Measurements from ENCODE around the gene BTN2A1. TPM values are rescaled to one million over a fixed set of nuclear protein-coding genes. Genes with fewer than 3 reads are reported as not detected.

Gene BTN2A1
- 41.6 TPM for total RNA-seq (ENCODE audit: unreplicated experiment)
- long read RNA-seq, partial matches to known transcripts, result 2 of 12 reads
- long read RNA-seq, other reads (novel, unspliced or antisense), result 5 of 12 reads

- peaks cover 5% of the 10 kb centered on the region for H3K36me3 Mint-ChIP-seq (ENCODE audit: unreplicated experiment)
- peak; percentile 68 for DNase-seq
- H3K4me3 Mint-ChIP-seq (ENCODE audit: unreplicated experiment), result peak within 1 kb of the TSS; percentile 99
- H3K9me3 Mint-ChIP-seq (ENCODE audit: unreplicated experiment), result peaks cover 1% of the 10 kb centered on the region
- TF ChIP-seq CTCF (IDR thresholded peaks at IDR 0.05; ENCODE audit: partially characterized antibody, unreplicated experiment), result no peak
- H3K4me1 Mint-ChIP-seq (ENCODE audit: low read depth, unreplicated experiment), result peaks cover 23% of the 10 kb centered on the region
- peaks cover 7% of the 10 kb centered on the region for H3K27me3 Mint-ChIP-seq (ENCODE audit: unreplicated experiment)
- peak within 1 kb of the TSS; percentile 94 for H3K27ac Mint-ChIP-seq (ENCODE audit: unreplicated experiment)
Measured at GRCh38 chr6:26457806-26458688, at the start of gene BTN2A1. BTN2A1 (plus strand) TSS chr6:26457955; CDS start chr6:26458637, 682 bp downstream.

GRCh38 chr6:26408828-26409730 is 48.7 kb upstream of the BTN2A1 start:
- no peak overlapping the region for H3K27ac Mint-ChIP-seq (ENCODE audit: unreplicated experiment)
- no peaks in the 10 kb centered on the region for H3K9me3 Mint-ChIP-seq (ENCODE audit: unreplicated experiment)
- peaks cover 2% of the 10 kb centered on the region for H3K27me3 Mint-ChIP-seq (ENCODE audit: unreplicated experiment)
- no peaks in the 10 kb centered on the region for H3K4me1 Mint-ChIP-seq (ENCODE audit: low read depth, unreplicated experiment)
- no peak for TF ChIP-seq CTCF (IDR thresholded peaks at IDR 0.05; ENCODE audit: partially characterized antibody, unreplicated experiment)
- no peak for DNase-seq
- no peaks in the 10 kb centered on the region for H3K36me3 Mint-ChIP-seq (ENCODE audit: unreplicated experiment)
- H3K4me3 Mint-ChIP-seq (ENCODE audit: unreplicated experiment), result no peak overlapping the region

- H3K9me3 Mint-ChIP-seq (ENCODE audit: unreplicated experiment), result no peaks in the 10 kb centered on the region
- H3K4me3 Mint-ChIP-seq (ENCODE audit: unreplicated experiment), result no peak overlapping the region
- no peak for TF ChIP-seq CTCF (IDR thresholded peaks at IDR 0.05; ENCODE audit: partially characterized antibody, unreplicated experiment)
- H3K36me3 Mint-ChIP-seq (ENCODE audit: unreplicated experiment), result no peaks in the 10 kb centered on the region
- DNase-seq, result no peak
- H3K27me3 Mint-ChIP-seq (ENCODE audit: unreplicated experiment), result peaks cover 4% of the 10 kb centered on the region
- H3K4me1 Mint-ChIP-seq (ENCODE audit: low read depth, unreplicated experiment), result no peaks in the 10 kb centered on the region
- H3K27ac Mint-ChIP-seq (ENCODE audit: unreplicated experiment), result no peak overlapping the region
Measured at GRCh38 chr6:26411751-26412150, 46.0 kb upstream of the BTN2A1 start.

GRCh38 chr6:26412228-26412627 is 45.5 kb upstream of the BTN2A1 start:
- H3K27me3 Mint-ChIP-seq (ENCODE audit: unreplicated experiment), result peaks cover 4% of the 10 kb centered on the region
- DNase-seq, result no peak
- peaks cover 1% of the 10 kb centered on the region for H3K9me3 Mint-ChIP-seq (ENCODE audit: unreplicated experiment)
- TF ChIP-seq CTCF (IDR thresholded peaks at IDR 0.05; ENCODE audit: partially characterized antibody, unreplicated experiment), result no peak
- H3K4me1 Mint-ChIP-seq (ENCODE audit: low read depth, unreplicated experiment), result no peaks in the 10 kb centered on the region
- H3K36me3 Mint-ChIP-seq (ENCODE audit: unreplicated experiment), result peaks cover 1% of the 10 kb centered on the region
- no peak overlapping the region for H3K27ac Mint-ChIP-seq (ENCODE audit: unreplicated experiment)
- no peak overlapping the region for H3K4me3 Mint-ChIP-seq (ENCODE audit: unreplicated experiment)

All from glutamatergic neuron (in vitro differentiated cells).